Mesendoderm (in vitro differentiated cells): ENCODE results near the gene TYW1B.
"Not testable (repeated sequence)": the region's sequence is repeated elsewhere in the genome, so short reads cannot be mapped to it uniquely, and the experiment has no call there.

Experiments used
- DNase-seq: peaks from one replicate; pipeline ENCODE4 v3.0.0; 2013
- H2AK5ac ChIP-seq: 2 replicates; pipeline ENCODE4 v1.6.1; 2013; ENCODE audit warnings: low read length, inconsistent platforms
- H2BK120ac ChIP-seq: 2 replicates; pipeline ENCODE4 v1.6.1; 2013; ENCODE audit warnings: low read depth, mild to moderate bottlenecking, low read length, moderate library complexity, mixed read lengths
- H2BK15ac ChIP-seq: replicated peaks from 2 replicates; pipeline ENCODE4 v1.6.1; 2013; ENCODE audit warnings: low read depth, mild to moderate bottlenecking, moderate library complexity
- H2BK5ac ChIP-seq: 2 replicates; pipeline ENCODE4 v1.6.1; 2013; ENCODE audit warnings: low read length, inconsistent platforms
- H3K18ac ChIP-seq: 2 replicates; pipeline ENCODE4 v1.6.1; 2013; ENCODE audit warnings: mild to moderate bottlenecking, low read length, mixed read lengths
- H3K23ac ChIP-seq: one replicate; pipeline ENCODE4 v1.6.1; 2013; ENCODE audit warnings: low read length
- H3K27ac ChIP-seq: 2 replicates; pipeline ENCODE4 v1.5.1; 2013; ENCODE audit warnings: low read depth, mild to moderate bottlenecking, inconsistent platforms, low read length, moderate library complexity
- H3K27me3 ChIP-seq: 2 replicates; pipeline ENCODE4 v1.6.1; 2013; ENCODE audit warnings: low read length, control low read depth, mild to moderate bottlenecking, inconsistent platforms; ENCODE audit not compliant: insufficient read depth, poor library complexity
- H3K36me3 ChIP-seq: 2 replicates; pipeline ENCODE4 v1.6.1; 2013; ENCODE audit warnings: low read length, inconsistent platforms; ENCODE audit not compliant: control insufficient read depth, insufficient read depth
- H3K4ac ChIP-seq: one replicate; pipeline ENCODE4 v1.6.1; 2013; ENCODE audit warnings: low read depth, mild to moderate bottlenecking, low read length, moderate library complexity
- H3K4me1 ChIP-seq: 2 replicates; pipeline ENCODE4 v1.6.1; 2013; ENCODE audit warnings: low read depth, low read length, inconsistent platforms; ENCODE audit not compliant: control insufficient read depth
- H3K4me2 ChIP-seq: 2 replicates; pipeline ENCODE4 v1.6.1; 2013; ENCODE audit warnings: low read length
- H3K4me3 ChIP-seq: 2 replicates; pipeline ENCODE4 v1.5.1; 2013; ENCODE audit warnings: mild to moderate bottlenecking, low read length
- H3K56ac ChIP-seq: one replicate; pipeline ENCODE4 v1.6.1; 2013; ENCODE audit warnings: low read length
- H3K79me1 ChIP-seq: 2 replicates; pipeline ENCODE4 v1.6.1; 2013; ENCODE audit warnings: low read length, inconsistent platforms
- H3K79me2 ChIP-seq: 2 replicates; pipeline ENCODE4 v1.6.1; 2013; ENCODE audit warnings: mild to moderate bottlenecking, low read length; ENCODE audit not compliant: control insufficient read depth, insufficient read depth
- H3K9ac ChIP-seq: 2 replicates; pipeline ENCODE4 v1.6.1; 2013; ENCODE audit warnings: low read length, inconsistent platforms
- H4K5ac ChIP-seq: one replicate; pipeline ENCODE4 v1.6.1; 2013; ENCODE audit warnings: low read length
- H4K8ac ChIP-seq: one replicate; pipeline ENCODE4 v1.6.1; 2013; ENCODE audit warnings: low read depth, mild to moderate bottlenecking, control low read depth, low read length, moderate library complexity
- WGBS: extraction: QIAGEN DNeasy Blood & Tissue Kit; methylation state at CpG from one replicate; pipeline ENCODE4 v1.1.7; 2013; ENCODE audit warnings: low lambda C conversion rate, missing lambda C conversion rate; ENCODE audit not compliant: insufficient coverage; ENCODE audit errors: extremely low coverage; 5-methylcytosine and 5-hydroxymethylcytosine counted together

Gene TYW1B

GRCh38 chr7:72748649-72749048 is 79.4 kb downstream of the TYW1B start:
- H3K79me1 ChIP-seq, H3K4ac ChIP-seq, H3K56ac ChIP-seq, H3K4me2 ChIP-seq, H3K27ac ChIP-seq, H3K79me2 ChIP-seq, H4K8ac ChIP-seq, H2BK15ac ChIP-seq, H3K18ac ChIP-seq, H2BK120ac ChIP-seq, DNase-seq, H3K27me3 ChIP-seq, H3K4me1 ChIP-seq, H3K4me3 ChIP-seq, H3K36me3 ChIP-seq, H3K23ac ChIP-seq, H4K5ac ChIP-seq, H2AK5ac ChIP-seq, H3K9ac ChIP-seq, H2BK5ac ChIP-seq: not testable (repeated sequence)

- H3K56ac ChIP-seq, H3K79me2 ChIP-seq, H3K4me1 ChIP-seq, H3K79me1 ChIP-seq, H3K36me3 ChIP-seq, H3K4ac ChIP-seq, DNase-seq, H2BK120ac ChIP-seq, H3K9ac ChIP-seq, H3K4me2 ChIP-seq, H3K4me3 ChIP-seq, H3K27ac ChIP-seq, H3K23ac ChIP-seq, H2BK15ac ChIP-seq, H4K5ac ChIP-seq, H4K8ac ChIP-seq, H2AK5ac ChIP-seq, H2BK5ac ChIP-seq, H3K18ac ChIP-seq, H3K27me3 ChIP-seq: not testable (repeated sequence)
- no CpG with 5 or more reads among the region's 10 CpGs for WGBS
Measured at GRCh38 chr7:72744244-72744926, 83.6 kb downstream of the TYW1B start.

DNA sequence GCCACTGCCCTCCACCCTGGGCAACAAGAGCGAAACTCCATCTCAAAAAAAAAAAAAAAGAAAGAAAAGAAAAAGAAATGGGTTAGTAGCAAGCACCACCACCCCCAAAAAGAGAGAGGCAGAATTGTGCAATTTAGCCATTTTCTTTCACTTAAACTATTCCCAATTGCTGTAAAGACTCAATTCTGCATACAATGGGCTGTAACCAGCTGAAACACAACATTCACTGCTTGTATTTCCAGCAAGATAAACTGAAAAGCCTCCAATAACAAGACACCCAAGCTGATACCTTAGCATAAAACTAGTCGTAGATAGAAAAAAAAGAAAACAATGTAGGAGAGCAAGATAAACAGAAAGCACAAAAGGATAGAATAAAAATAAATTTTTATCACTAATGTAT is 84.2 kb downstream of the TYW1B start:
- H2AK5ac ChIP-seq, H3K4me3 ChIP-seq, H3K4me2 ChIP-seq, H2BK5ac ChIP-seq, H4K5ac ChIP-seq, H2BK120ac ChIP-seq, H3K4me1 ChIP-seq, H3K18ac ChIP-seq, H3K4ac ChIP-seq, H4K8ac ChIP-seq, H3K23ac ChIP-seq, H3K9ac ChIP-seq, H2BK15ac ChIP-seq, H3K56ac ChIP-seq, H3K36me3 ChIP-seq, DNase-seq, H3K79me1 ChIP-seq, H3K27me3 ChIP-seq, H3K27ac ChIP-seq, H3K79me2 ChIP-seq: not testable (repeated sequence)
- WGBS, result no CpG with 5 or more reads among the region's 2 CpGs

DNA sequence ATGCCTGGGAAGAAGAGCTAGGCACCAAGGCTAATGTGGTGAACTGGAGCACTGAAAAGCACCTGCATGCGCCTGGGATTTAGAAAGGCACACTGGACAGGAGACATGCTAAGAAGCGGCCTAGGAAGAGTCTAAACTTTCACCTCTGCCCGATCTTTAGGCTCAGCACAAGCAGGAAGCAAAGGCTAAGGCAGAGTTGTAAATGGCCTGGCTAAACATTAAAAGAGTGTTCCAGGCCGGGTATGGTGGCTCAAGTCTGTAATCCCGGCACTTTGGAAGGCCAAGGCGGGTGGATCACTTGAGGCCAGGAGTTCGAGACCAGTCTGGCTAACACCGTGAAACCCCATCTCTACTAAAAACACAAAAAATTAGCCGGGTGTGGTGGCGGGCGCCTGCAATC is 88.3 kb downstream of the TYW1B start:
- H3K79me2 ChIP-seq, H3K56ac ChIP-seq, H2BK15ac ChIP-seq, H2BK5ac ChIP-seq, H3K9ac ChIP-seq, H3K36me3 ChIP-seq, H4K5ac ChIP-seq, H3K4me3 ChIP-seq, H4K8ac ChIP-seq, H2AK5ac ChIP-seq, H3K4ac ChIP-seq, H3K79me1 ChIP-seq, H3K4me2 ChIP-seq, H3K27ac ChIP-seq, H3K18ac ChIP-seq, H3K23ac ChIP-seq, DNase-seq, H3K4me1 ChIP-seq, H3K27me3 ChIP-seq, H2BK120ac ChIP-seq: not testable (repeated sequence)
- WGBS, result no CpG with 5 or more reads among the region's 11 CpGs

DNA sequence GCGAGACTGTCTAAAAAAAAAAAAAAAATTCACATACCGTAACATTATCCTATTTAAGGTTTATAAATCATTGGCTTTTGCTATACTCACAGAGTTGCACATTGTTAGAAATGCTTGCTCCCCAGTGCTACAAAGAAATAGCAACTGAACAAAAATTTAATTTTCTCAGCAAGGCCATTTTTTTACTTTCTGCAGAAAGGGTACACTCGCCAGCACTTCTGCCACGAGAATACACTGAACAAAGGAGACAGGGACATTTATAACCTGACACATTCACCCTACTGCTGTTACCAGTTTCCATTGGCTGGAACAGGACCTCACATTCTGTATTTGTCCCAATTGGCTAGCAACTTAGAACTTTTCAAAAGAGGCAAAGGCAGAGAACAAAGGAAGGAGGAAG is 92.1 kb downstream of the TYW1B start:
- H3K27me3 ChIP-seq, H3K27ac ChIP-seq, H2BK15ac ChIP-seq, H2AK5ac ChIP-seq, H3K9ac ChIP-seq, H3K79me2 ChIP-seq, DNase-seq, H4K8ac ChIP-seq, H3K23ac ChIP-seq, H2BK120ac ChIP-seq, H3K18ac ChIP-seq, H3K4me1 ChIP-seq, H3K79me1 ChIP-seq, H3K56ac ChIP-seq, H3K4me2 ChIP-seq, H3K4me3 ChIP-seq, H3K4ac ChIP-seq, H4K5ac ChIP-seq, H3K36me3 ChIP-seq, H2BK5ac ChIP-seq: not testable (repeated sequence)
- WGBS, result no CpG with 5 or more reads among the region's 4 CpGs

- H3K4ac ChIP-seq, H4K5ac ChIP-seq, H3K79me2 ChIP-seq, H3K18ac ChIP-seq, H3K4me2 ChIP-seq, H3K23ac ChIP-seq, H3K4me1 ChIP-seq, H3K9ac ChIP-seq, H2BK15ac ChIP-seq, H4K8ac ChIP-seq, H3K36me3 ChIP-seq, H3K79me1 ChIP-seq, H3K56ac ChIP-seq, H2AK5ac ChIP-seq, H2BK120ac ChIP-seq, H3K27ac ChIP-seq, DNase-seq, H3K27me3 ChIP-seq, H2BK5ac ChIP-seq, H3K4me3 ChIP-seq: not testable (repeated sequence)
- no CpG with 5 or more reads among the region's 2 CpGs for WGBS
Measured at GRCh38 chr7:72730815-72731214, 97.2 kb downstream of the TYW1B start.
